ENCODE data around the gene SLC35D2. TPM values are rescaled to one million over a fixed set of nuclear protein-coding genes. Genes with fewer than 3 reads are reported as not detected.

Gene SLC35D2
- total and polyA plus RNA-seq, 7 donors = 2.0 to 5.9 (median 3.1) TPM

- intact Hi-C loops (cut with DNase I) = loop anchor here in 1 of 2 donors (5.0 kb wide), 1 partner anchor 86 kb away; no protein-coding TSS in a partner anchor
- WGBS, 3 donors = 50 to 65% (median 58%) methylated on average over 7 of the region's 7 CpGs
- ATAC-seq (no peak), DNase-seq (no peak)
- Histone ChIP-seq H3K27me3 (ENCODE audit: insufficient read depth in 3 of 3, low read length in 2 of 3) (no peaks in the 10 kb centered on the region), H3K9me3 (no peaks in the 10 kb centered on the region), H3K4me3 (no peak overlapping the region), H3K4me1 (peaks cover 6% of the 10 kb centered on the region), H3K36me3 (ENCODE audit: insufficient read depth in 1 of 2, low read depth in 1 of 2) (no peaks in the 10 kb centered on the region), H3K27ac (no peak overlapping the region)
- TF ChIP-seq CTCF (IDR thresholded peaks at IDR 0.05) = no peak
These were observed 30.1 kb upstream of the SLC35D2 start for GRCh38 chr9:96413302-96414221.

- no peaks in the 10 kb centered on the region for H3K27me3 ChIP-seq (ENCODE audit: insufficient read depth in 3 of 3, low read length in 2 of 3)
- H3K4me3 ChIP-seq = no peak overlapping the region
- no peaks in the 10 kb centered on the region for H3K9me3 ChIP-seq
- 87 to 92% (median 89%) methylated on average over 8 of the region's 8 CpGs for WGBS, 3 donors
- no peak for DNase-seq
- no peak overlapping the region for H3K27ac ChIP-seq
- H3K36me3 ChIP-seq (ENCODE audit: insufficient read depth in 1 of 2, low read depth in 1 of 2) = no peaks in the 10 kb centered on the region
- intact Hi-C loops (cut with DNase I) = loop anchor here in 1 of 2 donors (5.0 kb wide), 1 partner anchor 85 kb away; no protein-coding TSS in a partner anchor
- ATAC-seq = no peak
- H3K4me1 ChIP-seq = peaks cover 6% of the 10 kb centered on the region
- TF ChIP-seq CTCF (IDR thresholded peaks at IDR 0.05) = no peak
These were observed 28.8 kb upstream of the SLC35D2 start for GRCh38 chr9:96412174-96412913.

GRCh38 chr9:96411129-96411838 lies 27.8 kb upstream of the SLC35D2 start:
- no peak for TF ChIP-seq CTCF (IDR thresholded peaks at IDR 0.05)
- 88 to 96% (median 91%) methylated on average over 5 of the region's 5 CpGs for WGBS, 3 donors

GRCh38 chr9:96408409-96409280 lies 25.1 kb upstream of the SLC35D2 start:
- 75 to 81% (median 75%) methylated on average over 9 of the region's 9 CpGs for WGBS, 3 donors
- no peak overlapping the region for H3K27ac ChIP-seq
- intact Hi-C loops (cut with DNase I) = no loop called here

More at GRCh38 chr9:96411129-96411838, 27.8 kb upstream of the SLC35D2 start:
- H3K4me1 ChIP-seq = no peaks in the 10 kb centered on the region
- H3K27me3 ChIP-seq (ENCODE audit: insufficient read depth in 3 of 3, low read length in 2 of 3) = no peaks in the 10 kb centered on the region
- DNase-seq = no peak
- intact Hi-C loops (cut with DNase I) = loop anchor here in 1 of 2 donors (5.0 kb wide), 1 partner anchor 84 kb away; no protein-coding TSS in a partner anchor
- H3K36me3 ChIP-seq (ENCODE audit: insufficient read depth in 1 of 2, low read depth in 1 of 2) = no peaks in the 10 kb centered on the region
- no peak for ATAC-seq
- H3K9me3 ChIP-seq = no peaks in the 10 kb centered on the region
- H3K27ac ChIP-seq = no peak overlapping the region
- H3K4me3 ChIP-seq = no peak overlapping the region

More at GRCh38 chr9:96408409-96409280, 25.1 kb upstream of the SLC35D2 start:
- Histone ChIP-seq H3K36me3 (ENCODE audit: insufficient read depth in 1 of 2, low read depth in 1 of 2) (no peaks in the 10 kb centered on the region), H3K27me3 (ENCODE audit: insufficient read depth in 3 of 3, low read length in 2 of 3) (no peaks in the 10 kb centered on the region), H3K4me1 (no peaks in the 10 kb centered on the region), H3K9me3 (no peaks in the 10 kb centered on the region), H3K4me3 (no peak overlapping the region)
- ATAC-seq (no peak), DNase-seq (no peak)
- TF ChIP-seq CTCF (IDR thresholded peaks at IDR 0.05) = no peak

Data from psoas muscle (tissue), 8 donors.